IPS DF 4.7 (cell line): ENCODE data around the gene TSSK6.

Source experiments
- DNase-seq: peaks from one replicate; pipeline ENCODE4 v3.0.0-alpha.2; 2013; ENCODE audit warnings: low spot score; ENCODE audit errors: extremely low read depth

Gene TSSK6

GRCh38 chr19:19505669-19506326 lies 9.6 kb downstream of the TSSK6 start:
- DNase-seq = no peak

- DNase-seq = no peak
These were observed 10.3 kb downstream of the TSSK6 start for GRCh38 chr19:19504754-19505668.

GRCh38 chr19:19502808-19503602 lies 12.3 kb downstream of the TSSK6 start:
- no peak for DNase-seq

- no peak for DNase-seq
These were observed 13.1 kb downstream of the TSSK6 start for GRCh38 chr19:19502281-19502680.

- DNase-seq = no peak
These were observed 13.6 kb downstream of the TSSK6 start for GRCh38 chr19:19501798-19502197.

GRCh38 chr19:19500975-19501644 lies 14.2 kb downstream of the TSSK6 start:
- no peak for DNase-seq

- no peak for DNase-seq
These were observed 15.9 kb downstream of the TSSK6 start for GRCh38 chr19:19499272-19499995.

- no peak for DNase-seq
These were observed 16.9 kb downstream of the TSSK6 start for GRCh38 chr19:19498255-19498991.

GRCh38 chr19:19495614-19496603 lies 19.4 kb downstream of the TSSK6 start:
- no peak for DNase-seq

GRCh38 chr19:19493841-19494546 lies 21.4 kb downstream of the TSSK6 start:
- DNase-seq = no peak

GRCh38 chr19:19492026-19492610 lies 23.2 kb downstream of the TSSK6 start:
- DNase-seq = no peak

GRCh38 chr19:19491321-19492025 lies 23.9 kb downstream of the TSSK6 start:
- no peak for DNase-seq

- DNase-seq = peak; percentile 68
These were observed 25.0 kb downstream of the TSSK6 start for GRCh38 chr19:19490214-19490968.

GRCh38 chr19:19489804-19490204 lies 25.5 kb downstream of the TSSK6 start:
- DNase-seq = no peak

- DNase-seq = peak; percentile 96
These were observed 26.3 kb downstream of the TSSK6 start for GRCh38 chr19:19488875-19489690.
